ENCODE measurements around the gene IKBKE.

- no peak for TF ChIP-seq YY1 (IDR thresholded peaks at IDR 0.05; ENCODE audit: insufficient read depth, insufficient read length)
- TF ChIP-seq ZNF274 (IDR thresholded peaks at IDR 0.05; ENCODE audit: low read depth, low read length), result no peak
- no peak for TF ChIP-seq SUZ12 (IDR thresholded peaks at IDR 0.05; ENCODE audit: extremely low read depth, insufficient read depth, insufficient read length)
These were observed 12.7 kb upstream of the IKBKE start for GRCh38 chr1:206457408-206458120.

All from NT2/D1 (cell line).